ENCODE measurements around the gene WWOX. TPM values are rescaled to one million over a fixed set of nuclear protein-coding genes. Genes with fewer than 3 reads are reported as not detected.

The WWOX gene
- total RNA-seq, 1 experiment from 2014 or later, result 15.6 TPM

GRCh38 chr16:78311831-78312230 lies 212.4 kb downstream of the WWOX start:
- Histone ChIP-seq H2BK15ac (ENCODE audit: low read depth, low read length) (no peak overlapping the region), H2AFZ (ENCODE audit: low read length) (no peak overlapping the region), H3K79me1 (ENCODE audit: insufficient read depth, low read depth, low read length, poor library complexity, severe bottlenecking) (no peaks in the 10 kb centered on the region), H3K4me2 (ENCODE audit: insufficient read depth, insufficient read length, low read length) (no peak overlapping the region), H3K27ac (ENCODE audit: insufficient read length, low read depth, low read length) (no peak overlapping the region), H3K9ac (ENCODE audit: extremely low read depth, insufficient read length, low read length) (no peak overlapping the region), H4K8ac (replicated peaks; ENCODE audit: insufficient read length, low read depth, low read length) (no peak overlapping the region), H4K91ac (ENCODE audit: insufficient read length, low read depth, low read length) (no peak overlapping the region), H3K56ac (ENCODE audit: insufficient read length, low read depth, low read length) (no peak overlapping the region), H2AK5ac (ENCODE audit: insufficient read length, low read length) (no peak overlapping the region), H3K4ac (ENCODE audit: low read depth, low read length) (no peak overlapping the region), H3K14ac (ENCODE audit: insufficient read depth, low read length) (no peak overlapping the region), H2BK5ac (ENCODE audit: insufficient read length, low read length) (no peak overlapping the region), H3K27me3 (ENCODE audit: insufficient read depth, low read length) (no peaks in the 10 kb centered on the region), H3T11ph (ENCODE audit: low read length) (no peak overlapping the region), H3K23ac (ENCODE audit: insufficient read length, low read depth, low read length) (no peak overlapping the region), H4K20me1 (ENCODE audit: control insufficient read depth, insufficient read depth, insufficient read length) (no peaks in the 10 kb centered on the region), H3K9me3 (ENCODE audit: control insufficient read depth, low read depth, low read length) (no peaks in the 10 kb centered on the region), H4K5ac (ENCODE audit: insufficient read length, low read depth, low read length) (no peak overlapping the region), H3K23me2 (ENCODE audit: insufficient read length, low read depth, low read length, poor library complexity, severe bottlenecking) (no peaks in the 10 kb centered on the region), H2BK12ac (ENCODE audit: insufficient read length, low read depth, low read length) (no peak overlapping the region), H3K4me1 (ENCODE audit: insufficient read depth, low read length) (peaks cover 11% of the 10 kb centered on the region; the same call in 1 of the 2 replicates), H2BK120ac (ENCODE audit: low read depth, low read length, poor library complexity, severe bottlenecking) (no peak overlapping the region), H3K79me2 (ENCODE audit: insufficient read depth, low read length) (no peaks in the 10 kb centered on the region), H3K18ac (ENCODE audit: insufficient read length, low read depth, low read length) (no peak overlapping the region), H2BK20ac (ENCODE audit: low read depth, low read length, poor library complexity, severe bottlenecking) (no peak overlapping the region)
- H3K36me3 Mint-ChIP-seq (ENCODE audit: insufficient read depth in 1 of 3, low read depth in 3 of 3), result no peaks in the 10 kb centered on the region; a peak in 1 of 7 replicates
- WGBS (ENCODE audit: extremely low coverage, insufficient read length, low lambda C conversion rate), result no CpG with 5 or more reads among the region's 4 CpGs
- no peak overlapping the region for H3K27ac Mint-ChIP-seq
- TF ChIP-seq, protein P1, sequence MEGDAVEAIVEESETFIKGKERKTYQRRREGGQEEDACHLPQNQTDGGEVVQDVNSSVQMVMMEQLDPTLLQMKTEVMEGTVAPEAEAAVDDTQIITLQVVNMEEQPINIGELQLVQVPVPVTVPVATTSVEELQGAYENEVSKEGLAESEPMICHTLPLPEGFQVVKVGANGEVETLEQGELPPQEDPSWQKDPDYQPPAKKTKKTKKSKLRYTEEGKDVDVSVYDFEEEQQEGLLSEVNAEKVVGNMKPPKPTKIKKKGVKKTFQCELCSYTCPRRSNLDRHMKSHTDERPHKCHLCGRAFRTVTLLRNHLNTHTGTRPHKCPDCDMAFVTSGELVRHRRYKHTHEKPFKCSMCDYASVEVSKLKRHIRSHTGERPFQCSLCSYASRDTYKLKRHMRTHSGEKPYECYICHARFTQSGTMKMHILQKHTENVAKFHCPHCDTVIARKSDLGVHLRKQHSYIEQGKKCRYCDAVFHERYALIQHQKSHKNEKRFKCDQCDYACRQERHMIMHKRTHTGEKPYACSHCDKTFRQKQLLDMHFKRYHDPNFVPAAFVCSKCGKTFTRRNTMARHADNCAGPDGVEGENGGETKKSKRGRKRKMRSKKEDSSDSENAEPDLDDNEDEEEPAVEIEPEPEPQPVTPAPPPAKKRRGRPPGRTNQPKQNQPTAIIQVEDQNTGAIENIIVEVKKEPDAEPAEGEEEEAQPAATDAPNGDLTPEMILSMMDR (conservative IDR thresholded peaks at IDR 0.05), result no peak
- H3K4me1 Mint-ChIP-seq, result peaks cover 59% of the 10 kb centered on the region in 2 experiments
- DNase-seq, result no peak
- no peak overlapping the region for H3K4me3 Mint-ChIP-seq
- H3K27me3 Mint-ChIP-seq (ENCODE audit: low read depth), result no peaks in the 10 kb centered on the region
- H3K9me3 Mint-ChIP-seq, result no peaks in the 10 kb centered on the region
